IMR-90 (cell line): ENCODE results near the gene CXXC1. TPM values are rescaled to one million over a fixed set of nuclear protein-coding genes. Genes with fewer than 3 reads are reported as not detected.

ENCODE experiments used
- ATAC-seq: fragments of 200-7000 bp; cut with Tn5 transposase; 2 replicates; pipeline ENCODE4 v1.9.1; 2020; ENCODE audit warnings: low read depth, mild to moderate bottlenecking, moderate library complexity
- BruUV-seq: library from RNA; stranded (reverse); fragments of 400-500 nt; replicated peaks from 2 replicates; lab custom pipeline; 2021; lab: Mats Ljungman, UMichigan
- CTCF ChIA-PET: fragments of 300-600 bp; formaldehyde crosslinking; extraction: SDS; loops from one replicate; lab custom pipeline; 2021; ENCODE audit warnings: antibody characterized with exemption; lab: Yijun Ruan, JAX
- POLR2A ChIA-PET: fragments of 300-600 bp; sonication (Branson Sonifier 250); formaldehyde crosslinking; loops from one replicate; lab custom pipeline; 2022; ENCODE audit warnings: antibody characterized with exemption; ENCODE audit not compliant: unreplicated experiment; lab: Charles Lee
- DNase-seq: peaks from one replicate; pipeline ENCODE4 v3.0.0; 2013
- H2AFZ ChIP-seq: replicated peaks from 2 replicates; pipeline ENCODE3; 2013; ENCODE audit warnings: low read length, mild to moderate bottlenecking; ENCODE audit not compliant: poor library complexity
- H2AK5ac ChIP-seq: 2 replicates; pipeline ENCODE4 v1.6.1; 2013; ENCODE audit warnings: low read depth, low read length, inconsistent platforms
- H2AK9ac ChIP-seq: replicated peaks from 2 replicates; pipeline ENCODE3; 2013; ENCODE audit warnings: mild to moderate bottlenecking, low read depth, low read length, moderate library complexity; ENCODE audit not compliant: poor library complexity
- H2BK120ac ChIP-seq: 2 replicates; pipeline ENCODE4 v1.6.1; 2013; ENCODE audit warnings: low read depth, low read length, inconsistent platforms
- H2BK15ac ChIP-seq: 3 replicates; pipeline ENCODE4 v1.6.1; 2013; ENCODE audit warnings: low read depth, low read length, inconsistent platforms
- H2BK20ac ChIP-seq: 2 replicates; pipeline ENCODE4 v1.6.1; 2013; ENCODE audit warnings: low read depth, mild to moderate bottlenecking, inconsistent platforms, low read length, moderate library complexity
- H2BK5ac ChIP-seq: 2 replicates; pipeline ENCODE4 v1.6.1; 2013; ENCODE audit warnings: mild to moderate bottlenecking, low read depth, low read length, inconsistent platforms; ENCODE audit not compliant: poor library complexity, severe bottlenecking
- H3K14ac ChIP-seq: replicated peaks from 2 replicates; pipeline ENCODE4 v1.6.1; 2013; ENCODE audit warnings: low read depth, low read length, inconsistent platforms
- H3K18ac ChIP-seq: 2 replicates; pipeline ENCODE4 v1.6.1; 2013; ENCODE audit warnings: low read depth, low read length, control low read depth
- H3K23ac ChIP-seq: 2 replicates; pipeline ENCODE4 v1.6.1; 2013; ENCODE audit warnings: low read depth, low read length, inconsistent platforms
- H3K27ac ChIP-seq: 2 replicates; pipeline ENCODE4 v1.5.1; 2013; ENCODE audit warnings: mild to moderate bottlenecking, control low read depth, low read length; ENCODE audit not compliant: insufficient read depth
- H3K27me3 ChIP-seq: 2 replicates; pipeline ENCODE4 v1.6.1; 2013; ENCODE audit warnings: low read length; ENCODE audit not compliant: control insufficient read depth, insufficient read depth
- H3K36me3 ChIP-seq: 2 replicates; pipeline ENCODE4 v1.6.1; 2013; ENCODE audit warnings: low read length, mixed read lengths; ENCODE audit not compliant: control insufficient read depth, insufficient read depth
- H3K4ac ChIP-seq: 2 replicates; pipeline ENCODE4 v1.6.1; 2013; ENCODE audit warnings: low read depth, low read length, inconsistent platforms
- H3K4me1 ChIP-seq: 2 replicates; pipeline ENCODE4 v1.6.1; 2013; ENCODE audit warnings: low read length, mixed read lengths; ENCODE audit not compliant: control insufficient read depth, insufficient read depth
- H3K4me2 ChIP-seq: 2 replicates; pipeline ENCODE4 v1.6.1; 2013; ENCODE audit warnings: low read depth, mild to moderate bottlenecking, control low read depth, low read length, moderate library complexity
- H3K4me3 ChIP-seq: 2 replicates; pipeline ENCODE4 v1.5.1; 2013; ENCODE audit warnings: low read depth, mild to moderate bottlenecking, control low read depth, low read length, moderate library complexity; ENCODE audit not compliant: insufficient read depth
- H3K56ac ChIP-seq: 2 replicates; pipeline ENCODE4 v1.6.1; 2013; ENCODE audit warnings: low read length, inconsistent platforms; ENCODE audit not compliant: insufficient read depth; ENCODE audit errors: extremely low read depth
- H3K79me1 ChIP-seq, 2 experiments: 2 replicates each; pipeline ENCODE4 v1.6.1; 2013; ENCODE audit warnings: low read length in 2 of 2, inconsistent platforms in 1 of 2, low read depth in 1 of 2
- H3K9ac ChIP-seq: 2 replicates; pipeline ENCODE4 v1.6.1; 2013; ENCODE audit warnings: low read depth, low read length, control low read depth
- H3K9me1 ChIP-seq: 2 replicates; pipeline ENCODE4 v1.6.1; 2013; ENCODE audit warnings: low read length, inconsistent platforms; ENCODE audit not compliant: insufficient read depth
- H3K9me3 ChIP-seq: 2 replicates; pipeline ENCODE4 v1.6.1; 2013; ENCODE audit warnings: low read length; ENCODE audit not compliant: control insufficient read depth, insufficient read depth
- H4K20me1 ChIP-seq: 2 replicates; pipeline ENCODE4 v1.6.1; 2013; ENCODE audit warnings: low read length, inconsistent platforms; ENCODE audit not compliant: insufficient read depth
- H4K5ac ChIP-seq: 2 replicates; pipeline ENCODE4 v1.6.1; 2013; ENCODE audit warnings: mild to moderate bottlenecking, low read depth, low read length, control low read depth
- H4K8ac ChIP-seq, 2 experiments: 2 replicates each; pipeline ENCODE4 v1.6.1; 2013; ENCODE audit warnings: low read depth in 2 of 2, low read length in 2 of 2, control low read depth in 1 of 2, inconsistent platforms in 1 of 2
- H4K91ac ChIP-seq: 2 replicates; pipeline ENCODE4 v1.6.1; 2013; ENCODE audit warnings: low read depth, low read length, inconsistent platforms; ENCODE audit not compliant: insufficient read depth
- BHLHE40 ChIP-seq: fragments of 150-350 bp; IDR thresholded peaks from 2 replicates; pipeline ENCODE4 v1.6.1; 2016; ENCODE audit warnings: mild to moderate bottlenecking, low read depth, low read length
- CHD1 ChIP-seq: IDR thresholded peaks from 2 replicates; pipeline ENCODE4 v1.6.1; 2012; ENCODE audit warnings: low read depth, low read length, improper control_type of control experiment
- MAZ ChIP-seq: IDR thresholded peaks from 2 replicates; pipeline ENCODE4 v1.6.1; 2012; ENCODE audit warnings: low read depth, mild to moderate bottlenecking, low read length, improper control_type of control experiment, moderate library complexity, borderline replicate concordance
- RAD21 ChIP-seq: IDR thresholded peaks from 2 replicates; pipeline ENCODE4 v1.6.1; 2012; ENCODE audit warnings: low read length, improper control_type of control experiment
- WGBS, 2 experiments: methylation state at CpG; one replicate each; pipeline versions ENCODE4 v1.1.5 to v1.1.7; 2013; ENCODE audit warnings: missing lambda C conversion rate in 2 of 2; ENCODE audit not compliant: insufficient read length in 1 of 2; ENCODE audit errors: extremely low coverage in 2 of 2; 5-methylcytosine and 5-hydroxymethylcytosine counted together
- dilution Hi-C: fragments of 300-500 bp; cut with HindIII; formaldehyde crosslinking; loops from one replicate; pipeline ENCODE4 v1.14.3; 2018; ENCODE audit warnings: low sequenced_read_pairs; ENCODE audit not compliant: unreplicated experiment
- in situ Hi-C: fragments of 300-500 bp; cut with MboI; formaldehyde crosslinking; loops from 3 replicates; pipeline ENCODE4 v1.14.3; 2019; ENCODE audit warnings: low sequenced_read_pairs, inconsistent platforms, mixed read lengths
- intact Hi-C: fragments of 100-400 bp; cut with micrococcal nuclease; formaldehyde crosslinking; loops from 2 replicates; pipeline ENCODE4 v1.10.0; 2022
- polyA plus RNA-seq, 3 experiments: library from polyadenylated mRNA; depleted of rRNA; stranded (reverse); fragments of >200 nt; gene quantifications; 2 replicates each; pipeline ENCODE4 v1.2.3, GENCODE V29; 2012; ENCODE audit warnings: low replicate concordance in 1 of 3
- total RNA-seq: library from RNA; depleted of rRNA; stranded (reverse); fragments of >200 nt; gene quantifications from 2 replicates; pipeline ENCODE4 v1.2.3, GENCODE V29; 2012

CXXC1 gene
- total and polyA plus RNA-seq, 2 of the 4 experiments (the other 2 are of a cell fraction) = 24.0 to 66.2 TPM

DNA sequence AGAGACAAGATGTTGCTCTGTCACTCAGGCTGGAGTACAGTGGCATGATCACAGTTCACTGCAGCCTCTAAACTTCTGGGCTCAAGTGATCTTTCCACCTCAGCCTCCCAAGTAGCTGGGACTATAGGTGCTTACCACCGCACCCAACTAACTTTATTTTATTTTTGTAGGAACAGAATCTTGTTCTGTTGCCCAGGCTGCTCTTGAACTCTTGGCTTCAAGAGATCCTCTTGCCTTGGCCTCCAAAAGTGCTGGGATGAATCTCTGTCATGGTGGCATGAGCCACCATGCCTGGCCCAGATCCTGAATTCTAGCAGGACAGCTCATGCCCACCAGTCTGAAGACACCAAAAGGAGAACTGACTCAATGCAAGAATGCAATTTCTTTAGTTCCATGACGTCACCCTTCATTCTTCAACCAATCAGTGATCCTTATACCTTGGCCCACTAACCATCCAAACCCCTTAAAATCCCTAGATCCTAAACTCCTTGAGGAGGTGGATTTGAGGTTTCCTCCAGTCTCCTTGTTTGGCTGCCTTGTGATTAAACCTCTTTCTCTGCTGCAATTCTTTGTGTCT is 25.6 kb upstream of the CXXC1 start:
- Histone ChIP-seq H3K4me3 (no peak overlapping the region), H4K20me1 (no peaks in the 10 kb centered on the region), H3K79me1 (no peaks in the 10 kb centered on the region), H2AK5ac (no peak overlapping the region), H2AFZ (no peak overlapping the region), H3K27ac (no peak overlapping the region), H4K5ac (no peak overlapping the region), H3K27me3 (no peaks in the 10 kb centered on the region), H2BK120ac (no peak overlapping the region), H2AK9ac (no peak overlapping the region), H2BK5ac (no peak overlapping the region), H3K56ac (no peak overlapping the region), H3K4me1 (no peaks in the 10 kb centered on the region), H3K23ac (no peak overlapping the region), H3K4ac (no peak overlapping the region), H4K8ac (no peak overlapping the region), H3K9ac (no peak overlapping the region), H4K91ac (no peak overlapping the region), H3K9me1 (0 out of 2 replicates have a peak, but pooled peaks cover under 1% of the 10 kb centered on the region), H3K14ac (no peak overlapping the region), H3K9me3 (no peaks in the 10 kb centered on the region), H3K4me2 (no peak overlapping the region), H2BK15ac (no peak overlapping the region), H3K36me3 (no peaks in the 10 kb centered on the region), H2BK20ac (no peak overlapping the region), H3K18ac (no peak overlapping the region)
- no peak for TF ChIP-seq RAD21
- TF ChIP-seq CHD1 = no peak
- no peak for TF ChIP-seq BHLHE40
- no peak for TF ChIP-seq MAZ
- CTCF ChIA-PET = no interaction called here
- no peak for ATAC-seq
- POLR2A ChIA-PET = no interaction called here
- BruUV-seq = no TSS peak
- WGBS, 2 experiments = no CpG with 5 or more reads among the region's 2 CpGs
- intact Hi-C loops (no loop called here), in situ Hi-C loops (no loop called here), dilution Hi-C loops (no loop called here)
- no peak for DNase-seq
